HG03159 (cell line): ENCODE results near the gene ZBTB43.
"Not testable (repeated sequence)": the region's sequence is repeated elsewhere in the genome, so short reads cannot be mapped to it uniquely, and the experiment has no call there.

Experiments used
- ATAC-seq: cut with Tn5 transposase; IDR thresholded peaks from one replicate; pipeline ENCODE4 v1.9.1; 2021; ENCODE audit warnings: mild to moderate bottlenecking, moderate library complexity; ENCODE audit not compliant: unreplicated experiment

ZBTB43 gene

GRCh38 chr9:126788634-126789349 is 16.0 kb upstream of the ZBTB43 start:
- ATAC-seq = no peak

- ATAC-seq = no peak
These were observed 14.3 kb upstream of the ZBTB43 start for GRCh38 chr9:126790561-126790960.

- ATAC-seq = no peak
These were observed 13.2 kb upstream of the ZBTB43 start for GRCh38 chr9:126791406-126792230.

GRCh38 chr9:126793686-126794417 is 11.0 kb upstream of the ZBTB43 start:
- no peak for ATAC-seq

- no peak for ATAC-seq
These were observed 10.4 kb upstream of the ZBTB43 start for GRCh38 chr9:126794441-126794840.

- no peak for ATAC-seq
These were observed 8.1 kb upstream of the ZBTB43 start for GRCh38 chr9:126796758-126797157.

GRCh38 chr9:126797903-126798302 is 6.9 kb upstream of the ZBTB43 start:
- no peak for ATAC-seq

- ATAC-seq = no peak
These were observed 5.8 kb upstream of the ZBTB43 start for GRCh38 chr9:126799034-126799433.

GRCh38 chr9:126802318-126803059 is 2.4 kb upstream of the ZBTB43 start:
- no peak for ATAC-seq

- no peak for ATAC-seq
These were observed 593 bp upstream of the ZBTB43 start for GRCh38 chr9:126804198-126804695.

GRCh38 chr9:126805554-126806262 is 868 bp downstream of the ZBTB43 start:
- ATAC-seq = peak; percentile 68

GRCh38 chr9:126806336-126806735 is 1.5 kb downstream of the ZBTB43 start:
- ATAC-seq = no peak

- no peak for ATAC-seq
These were observed 4.2 kb downstream of the ZBTB43 start for GRCh38 chr9:126809068-126809467.

- ATAC-seq = not testable (repeated sequence)
These were observed 5.4 kb downstream of the ZBTB43 start for GRCh38 chr9:126810221-126810620.

- ATAC-seq = no peak
These were observed 8.2 kb downstream of the ZBTB43 start for GRCh38 chr9:126813072-126813471.

- ATAC-seq = no peak
These were observed 9.3 kb downstream of the ZBTB43 start for GRCh38 chr9:126814091-126814490.

GRCh38 chr9:126817615-126818014 is 12.8 kb downstream of the ZBTB43 start:
- ATAC-seq = not testable (repeated sequence)

- no peak for ATAC-seq
These were observed 13.6 kb downstream of the ZBTB43 start for GRCh38 chr9:126818482-126818881.

- no peak for ATAC-seq
These were observed 14.6 kb downstream of the ZBTB43 start for GRCh38 chr9:126819482-126819881.

GRCh38 chr9:126822278-126822677 is 17.4 kb downstream of the ZBTB43 start:
- ATAC-seq = no peak
